ENCODE data around the gene CNTN5. TPM values are rescaled to one million over a fixed set of nuclear protein-coding genes. Genes with fewer than 3 reads are reported as not detected.

Gene CNTN5
- polyA plus RNA-seq, 1 donor (not counting 4 experiments of a cell fraction or from before 2014, with no cell fraction given), result not detected

GRCh38 chr11:100093698-100094097, 1072.9 kb downstream of the CNTN5 start:
- TF ChIP-seq EZH2 (IDR thresholded peaks at IDR 0.05; ENCODE audit: low read length) (no peak), CTCF (optimal IDR thresholded peaks at IDR 0.05 in 1 of 3, IDR thresholded peaks at IDR 0.05 in 1 of 3, conservative IDR thresholded peaks at IDR 0.05 in 1 of 3; ENCODE audit: extremely low read depth in 1 of 3, insufficient read depth in 2 of 3, low read length in 3 of 3) (no peak)
- DNase-seq (ENCODE audit: low read depth, low spot score) (no peak), FAIRE-seq (no peak)
- no peak overlapping the region for H3K4me3 ChIP-seq (ENCODE audit: control insufficient read depth in 2 of 3, extremely low read depth in 1 of 3, insufficient read depth in 2 of 3, low read depth in 1 of 3, low read length in 3 of 3)
- H2AFZ ChIP-seq (ENCODE audit: control insufficient read depth, low read length), result no peak overlapping the region
- H3K4me1 ChIP-seq (ENCODE audit: control insufficient read depth, extremely low read depth, insufficient read depth, low read length), result no peaks in the 10 kb centered on the region
- H3K4me2 ChIP-seq (ENCODE audit: control insufficient read depth, extremely low read depth, insufficient read depth, low read depth, low read length), result no peak overlapping the region
- H4K20me1 ChIP-seq (ENCODE audit: control insufficient read depth, extremely low read depth, insufficient read depth, low read length), result no peaks in the 10 kb centered on the region
- H3K9me1 ChIP-seq (ENCODE audit: control insufficient read depth, extremely low read depth, insufficient read depth, low read length), result no peaks in the 10 kb centered on the region
- H3K36me3 ChIP-seq (ENCODE audit: control insufficient read depth in 2 of 2, extremely low read depth in 1 of 2, insufficient read depth in 2 of 2, low read length in 2 of 2), result no peaks in the 10 kb centered on the region
- H3K79me2 ChIP-seq (ENCODE audit: control insufficient read depth, insufficient read depth, low read length), result no peaks in the 10 kb centered on the region
- H3K27ac ChIP-seq (ENCODE audit: control insufficient read depth, insufficient read depth, low read length), result no peak overlapping the region
- H3K9ac ChIP-seq (ENCODE audit: control insufficient read depth, extremely low read depth, insufficient read depth, low read length), result no peak overlapping the region
- H3K27me3 ChIP-seq (ENCODE audit: control insufficient read depth, extremely low read depth, insufficient read depth, low read length), result no peaks in the 10 kb centered on the region
- no peaks in the 10 kb centered on the region for H3K9me3 ChIP-seq (ENCODE audit: control insufficient read depth, low read depth, low read length)
- dilution Hi-C loops (cut with MboI; ENCODE audit: extremely low pct_ligation_motif_present, low sequenced_read_pairs), result no loop called here

- no peak for FAIRE-seq
Measured at GRCh38 chr11:100094121-100094865, 1073.5 kb downstream of the CNTN5 start.

More at GRCh38 chr11:100094121-100094865, 1073.5 kb downstream of the CNTN5 start:
- no peak for DNase-seq (ENCODE audit: low read depth, low spot score)
- H3K4me3 ChIP-seq (ENCODE audit: control insufficient read depth in 2 of 3, extremely low read depth in 1 of 3, insufficient read depth in 2 of 3, low read depth in 1 of 3, low read length in 3 of 3), result no peak overlapping the region
- dilution Hi-C loops (cut with MboI; ENCODE audit: extremely low pct_ligation_motif_present, low sequenced_read_pairs), result no loop called here
- no peaks in the 10 kb centered on the region for H3K9me1 ChIP-seq (ENCODE audit: control insufficient read depth, extremely low read depth, insufficient read depth, low read length)
- TF ChIP-seq EZH2 (IDR thresholded peaks at IDR 0.05; ENCODE audit: low read length) (no peak), CTCF (optimal IDR thresholded peaks at IDR 0.05 in 1 of 3, IDR thresholded peaks at IDR 0.05 in 1 of 3, conservative IDR thresholded peaks at IDR 0.05 in 1 of 3; ENCODE audit: extremely low read depth in 1 of 3, insufficient read depth in 2 of 3, low read length in 3 of 3) (no peak)
- no peak overlapping the region for H2AFZ ChIP-seq (ENCODE audit: control insufficient read depth, low read length)
- H3K9me3 ChIP-seq (ENCODE audit: control insufficient read depth, low read depth, low read length), result no peaks in the 10 kb centered on the region
- no peak overlapping the region for H3K27ac ChIP-seq (ENCODE audit: control insufficient read depth, insufficient read depth, low read length)
- H3K9ac ChIP-seq (ENCODE audit: control insufficient read depth, extremely low read depth, insufficient read depth, low read length), result no peak overlapping the region
- no peaks in the 10 kb centered on the region for H3K36me3 ChIP-seq (ENCODE audit: control insufficient read depth in 2 of 2, extremely low read depth in 1 of 2, insufficient read depth in 2 of 2, low read length in 2 of 2)
- H3K79me2 ChIP-seq (ENCODE audit: control insufficient read depth, insufficient read depth, low read length), result no peaks in the 10 kb centered on the region
- no peaks in the 10 kb centered on the region for H4K20me1 ChIP-seq (ENCODE audit: control insufficient read depth, extremely low read depth, insufficient read depth, low read length)
- no peaks in the 10 kb centered on the region for H3K27me3 ChIP-seq (ENCODE audit: control insufficient read depth, extremely low read depth, insufficient read depth, low read length)
- H3K4me1 ChIP-seq (ENCODE audit: control insufficient read depth, extremely low read depth, insufficient read depth, low read length), result no peaks in the 10 kb centered on the region
- H3K4me2 ChIP-seq (ENCODE audit: control insufficient read depth, extremely low read depth, insufficient read depth, low read depth, low read length), result no peak overlapping the region
